Vagina (tissue), 2 donors: Measurements from ENCODE around the gene ALPG.

ENCODE experiments used
- POLR2A ChIP-seq, 2 donors: fragments of 450-650 bp; IDR thresholded peaks; one replicate each; pipeline ENCODE4 v1.6.1; 2017; ENCODE audit warnings: antibody characterized with exemption in 2 of 2, mild to moderate bottlenecking in 2 of 2, moderate library complexity in 2 of 2
- TF ChIP-seq, protein P1 (sequence below), 3 experiments: fragments of 450-650 bp in 2 of 3; fragments of 200-600 bp in 1 of 3; sonication (generic) in 1 of 3; IDR thresholded peaks; one replicate each; pipeline ENCODE4 v1.5.1; 2017 to 2019; ENCODE audit warnings: antibody characterized with exemption in 3 of 3, mild to moderate bottlenecking in 2 of 3, moderate library complexity in 2 of 3

- TF ChIP-seq, protein P1, sequence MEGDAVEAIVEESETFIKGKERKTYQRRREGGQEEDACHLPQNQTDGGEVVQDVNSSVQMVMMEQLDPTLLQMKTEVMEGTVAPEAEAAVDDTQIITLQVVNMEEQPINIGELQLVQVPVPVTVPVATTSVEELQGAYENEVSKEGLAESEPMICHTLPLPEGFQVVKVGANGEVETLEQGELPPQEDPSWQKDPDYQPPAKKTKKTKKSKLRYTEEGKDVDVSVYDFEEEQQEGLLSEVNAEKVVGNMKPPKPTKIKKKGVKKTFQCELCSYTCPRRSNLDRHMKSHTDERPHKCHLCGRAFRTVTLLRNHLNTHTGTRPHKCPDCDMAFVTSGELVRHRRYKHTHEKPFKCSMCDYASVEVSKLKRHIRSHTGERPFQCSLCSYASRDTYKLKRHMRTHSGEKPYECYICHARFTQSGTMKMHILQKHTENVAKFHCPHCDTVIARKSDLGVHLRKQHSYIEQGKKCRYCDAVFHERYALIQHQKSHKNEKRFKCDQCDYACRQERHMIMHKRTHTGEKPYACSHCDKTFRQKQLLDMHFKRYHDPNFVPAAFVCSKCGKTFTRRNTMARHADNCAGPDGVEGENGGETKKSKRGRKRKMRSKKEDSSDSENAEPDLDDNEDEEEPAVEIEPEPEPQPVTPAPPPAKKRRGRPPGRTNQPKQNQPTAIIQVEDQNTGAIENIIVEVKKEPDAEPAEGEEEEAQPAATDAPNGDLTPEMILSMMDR (IDR thresholded peaks at IDR 0.05) = no peak
- TF ChIP-seq POLR2A (IDR thresholded peaks at IDR 0.05) = no peak
These were observed 13.4 kb downstream of the ALPG start for GRCh38 chr2:232420073-232420454.
